Transverse colon (tissue), 4 donors: ENCODE results near the gene IGSF21. TPM values are rescaled to one million over a fixed set of nuclear protein-coding genes. Genes with fewer than 3 reads are reported as not detected.

ENCODE experiments used
- DNase-seq: peaks from one replicate; pipeline ENCODE4 v3.0.0-alpha.2; 2019
- H3K27ac ChIP-seq, 4 donors: fragments of 200-600 bp; sonication (generic); 2 replicates each; pipeline ENCODE4 v1.5.1; 2016 to 2018; ENCODE audit warnings: inconsistent platforms in 4 of 4
- H3K27me3 ChIP-seq: fragments of 200-600 bp; sonication (generic); 2 replicates; pipeline ENCODE4 v1.5.1; 2017; ENCODE audit warnings: inconsistent platforms
- H3K36me3 ChIP-seq, 4 donors: fragments of 200-600 bp; sonication (generic); 2 replicates each; pipeline ENCODE4 v1.5.1; 2017 to 2019; ENCODE audit warnings: inconsistent platforms in 4 of 4
- H3K4me1 ChIP-seq, 4 donors: fragments of 200-600 bp; sonication (generic); 2 replicates each; pipeline ENCODE4 v1.5.1; 2017 to 2020; ENCODE audit warnings: inconsistent platforms in 4 of 4
- H3K4me3 ChIP-seq, 4 donors: fragments of 200-600 bp; sonication (generic); 1 replicate in 1 of 4; 2 replicates in 3 of 4; pipeline versions ENCODE4 v1.5.1 to v1.6.1; 2017 to 2019; ENCODE audit warnings: inconsistent platforms in 4 of 4
- H3K9me3 ChIP-seq, 2 donors: fragments of 200-600 bp; sonication (generic); 2 replicates each; pipeline ENCODE4 v1.5.1; 2017 to 2019; ENCODE audit warnings: inconsistent platforms in 2 of 2
- EP300 ChIP-seq: sonication (generic); formaldehyde crosslinking; IDR thresholded peaks from one replicate; pipeline ENCODE4 v1.6.1; 2017; ENCODE audit warnings: antibody characterized with exemption, low read depth
- POLR2A ChIP-seq: fragments of 450-650 bp; IDR thresholded peaks from one replicate; pipeline ENCODE4 v1.6.1; 2016; ENCODE audit warnings: antibody characterized with exemption, mild to moderate bottlenecking, moderate library complexity
- POLR2AphosphoS5 ChIP-seq, 3 donors: sonication (generic); formaldehyde crosslinking; IDR thresholded peaks; one replicate each; pipeline ENCODE4 v1.6.1; 2016; ENCODE audit warnings: antibody characterized with exemption in 3 of 3
- WGBS, 2 donors: methylation state at CpG; one replicate each; pipeline ENCODE4 v1.1.5; 2018; ENCODE audit warnings: low coverage in 1 of 2; 5-methylcytosine and 5-hydroxymethylcytosine counted together
- in situ Hi-C, 4 donors: fragments of 200-750 bp; cut with MboI; loops; one replicate each; pipeline versions ENCODE4 v1.15.0 to v1.15.1; 2017; ENCODE audit warnings: low sequenced_read_pairs in 3 of 4, low pct_ligation_motif_present in 1 of 4, low pct_unique_long_range_greater_than_20kb in 1 of 4
- intact Hi-C: fragments of 100-400 bp; cut with DNase I; formaldehyde crosslinking; loops from one replicate; pipeline ENCODE4 v1.15.1; 2023; ENCODE audit warnings: low total_unique reads
- total RNA-seq, 4 donors: library from RNA; depleted of rRNA; stranded (reverse); fragments of >200 nt; gene quantifications; one replicate each; pipeline ENCODE4 v1.1.0, GENCODE V29; 2016
- TF ChIP-seq, protein P1 (sequence below), 5 experiments: fragments of 200-600 bp in 3 of 5; fragments of 450-650 bp in 2 of 5; sonication (generic) in 3 of 5; IDR thresholded peaks; 1 replicate in 2 of 5; 2 replicates in 3 of 5; pipeline ENCODE4 v1.5.1; 2016 to 2017; ENCODE audit warnings: antibody characterized with exemption in 5 of 5, inconsistent platforms in 3 of 5, mild to moderate bottlenecking in 2 of 5, moderate library complexity in 1 of 5

The IGSF21 gene
- total RNA-seq, 4 donors from 2014 or later: 1.1 to 6.8 (median 1.6) TPM; not detected in 1

DNA sequence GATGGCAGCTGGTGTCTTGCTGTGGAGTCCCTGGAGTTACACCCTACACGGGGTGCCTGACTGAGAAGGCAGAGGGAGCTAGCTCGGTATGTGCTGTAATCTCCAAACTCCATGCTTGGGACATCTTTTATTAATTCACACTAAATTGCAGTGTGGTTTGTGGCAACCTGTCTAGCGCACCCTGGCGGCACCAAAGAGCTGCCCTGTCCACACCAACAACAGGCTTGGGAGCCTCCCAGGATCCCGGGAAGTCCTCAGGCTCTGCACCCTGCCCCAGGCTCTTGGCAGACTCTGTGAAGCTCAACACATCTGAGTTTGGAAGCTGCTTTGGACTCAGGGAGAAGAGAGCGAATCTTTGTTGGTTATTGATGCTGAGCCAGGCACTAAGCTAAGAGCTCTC is 138.9 kb downstream of the IGSF21 start:
- Histone ChIP-seq H3K27me3 (no peaks in the 10 kb centered on the region), H3K4me3 (no peak overlapping the region), H3K9me3 (peaks cover 0 to 2% of the 10 kb centered on the region in 2 donors), H3K36me3 (no peaks in the 10 kb centered on the region), H3K4me1 (peaks cover 0 to under 1% (median 0%) of the 10 kb centered on the region in 4 donors), H3K27ac (no peak overlapping the region)
- 70 to 78% methylated on average over 2 to 6 of the region's 6 CpGs for WGBS, 2 donors
- TF ChIP-seq POLR2A (no peak), EP300 (no peak), POLR2AphosphoS5 (IDR thresholded peaks at IDR 0.05) (no peak)
- TF ChIP-seq, protein P1, sequence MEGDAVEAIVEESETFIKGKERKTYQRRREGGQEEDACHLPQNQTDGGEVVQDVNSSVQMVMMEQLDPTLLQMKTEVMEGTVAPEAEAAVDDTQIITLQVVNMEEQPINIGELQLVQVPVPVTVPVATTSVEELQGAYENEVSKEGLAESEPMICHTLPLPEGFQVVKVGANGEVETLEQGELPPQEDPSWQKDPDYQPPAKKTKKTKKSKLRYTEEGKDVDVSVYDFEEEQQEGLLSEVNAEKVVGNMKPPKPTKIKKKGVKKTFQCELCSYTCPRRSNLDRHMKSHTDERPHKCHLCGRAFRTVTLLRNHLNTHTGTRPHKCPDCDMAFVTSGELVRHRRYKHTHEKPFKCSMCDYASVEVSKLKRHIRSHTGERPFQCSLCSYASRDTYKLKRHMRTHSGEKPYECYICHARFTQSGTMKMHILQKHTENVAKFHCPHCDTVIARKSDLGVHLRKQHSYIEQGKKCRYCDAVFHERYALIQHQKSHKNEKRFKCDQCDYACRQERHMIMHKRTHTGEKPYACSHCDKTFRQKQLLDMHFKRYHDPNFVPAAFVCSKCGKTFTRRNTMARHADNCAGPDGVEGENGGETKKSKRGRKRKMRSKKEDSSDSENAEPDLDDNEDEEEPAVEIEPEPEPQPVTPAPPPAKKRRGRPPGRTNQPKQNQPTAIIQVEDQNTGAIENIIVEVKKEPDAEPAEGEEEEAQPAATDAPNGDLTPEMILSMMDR (IDR thresholded peaks at IDR 0.05): no peak
- no peak for DNase-seq
- in situ Hi-C loops: no loop called here
- intact Hi-C loops: no loop called here

DNA sequence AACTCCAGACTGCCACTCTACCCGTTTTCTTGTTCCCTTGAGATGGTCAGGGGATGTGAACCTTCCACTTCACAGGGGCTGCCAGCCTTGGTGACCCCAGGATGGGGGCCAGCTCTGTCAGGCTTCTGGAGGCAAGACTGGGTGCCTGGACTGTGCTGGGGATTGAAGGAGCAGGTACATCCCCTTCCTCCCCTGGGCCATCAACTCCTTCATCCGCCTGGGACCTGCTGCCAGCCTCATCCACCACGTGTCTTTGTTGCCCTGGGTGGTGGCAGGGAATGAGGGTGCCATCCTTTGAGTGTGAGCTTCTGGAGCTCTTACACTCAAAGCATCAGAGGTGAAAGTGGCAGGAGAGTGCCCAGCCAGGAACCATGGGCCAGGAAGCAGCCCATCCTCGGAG is 139.6 kb downstream of the IGSF21 start:
- no peaks in the 10 kb centered on the region for H3K36me3 ChIP-seq
- in situ Hi-C loops (no loop called here), intact Hi-C loops (no loop called here)
- H3K4me3 ChIP-seq: no peak overlapping the region
- H3K27me3 ChIP-seq: no peaks in the 10 kb centered on the region
- TF ChIP-seq POLR2AphosphoS5 (IDR thresholded peaks at IDR 0.05) (no peak), POLR2A (no peak), EP300 (no peak)
- TF ChIP-seq, protein P1 (IDR thresholded peaks at IDR 0.05): no peak
- H3K9me3 ChIP-seq: peaks cover 0 to 5% of the 10 kb centered on the region in 2 donors
- no peak overlapping the region for H3K27ac ChIP-seq
- no peaks in the 10 kb centered on the region for H3K4me1 ChIP-seq
- WGBS, 2 donors: 38 to 53% methylated on average over 1 to 4 of the region's 4 CpGs
- DNase-seq: no peak

DNA sequence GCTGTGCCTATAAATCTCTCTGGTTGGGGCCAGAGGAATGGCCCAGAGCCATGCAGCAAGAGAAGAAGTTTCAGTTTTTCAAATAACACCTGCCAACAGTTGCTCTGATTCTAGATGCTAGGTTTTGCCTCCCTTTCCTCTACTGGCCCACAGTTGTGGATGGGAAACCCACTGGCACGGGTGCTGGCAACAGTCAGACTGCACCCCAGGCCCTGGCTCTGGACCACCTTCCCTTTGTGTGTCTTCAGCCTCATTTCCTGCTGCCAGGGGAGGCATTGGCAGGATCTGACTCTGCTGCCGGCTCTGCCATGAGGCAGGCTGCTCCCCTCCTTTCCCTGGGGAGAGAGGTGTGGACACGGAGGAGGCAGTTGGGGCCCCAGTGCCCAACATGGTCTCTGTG is 142.0 kb downstream of the IGSF21 start:
- WGBS, 2 donors: 54% methylated on average over 3 of the region's 3 CpGs; no CpG with 5 or more reads in 1 of the 2 donors
- Histone ChIP-seq H3K36me3 (no peaks in the 10 kb centered on the region), H3K4me3 (no peak overlapping the region), H3K27me3 (no peaks in the 10 kb centered on the region), H3K27ac (no peak overlapping the region), H3K9me3 (peaks cover 0 to 5% of the 10 kb centered on the region in 2 donors), H3K4me1 (no peaks in the 10 kb centered on the region)
- TF ChIP-seq POLR2A: no peak
- no peak for TF ChIP-seq EP300
- intact Hi-C loops (no loop called here), in situ Hi-C loops (no loop called here)
- no peak for DNase-seq

DNA sequence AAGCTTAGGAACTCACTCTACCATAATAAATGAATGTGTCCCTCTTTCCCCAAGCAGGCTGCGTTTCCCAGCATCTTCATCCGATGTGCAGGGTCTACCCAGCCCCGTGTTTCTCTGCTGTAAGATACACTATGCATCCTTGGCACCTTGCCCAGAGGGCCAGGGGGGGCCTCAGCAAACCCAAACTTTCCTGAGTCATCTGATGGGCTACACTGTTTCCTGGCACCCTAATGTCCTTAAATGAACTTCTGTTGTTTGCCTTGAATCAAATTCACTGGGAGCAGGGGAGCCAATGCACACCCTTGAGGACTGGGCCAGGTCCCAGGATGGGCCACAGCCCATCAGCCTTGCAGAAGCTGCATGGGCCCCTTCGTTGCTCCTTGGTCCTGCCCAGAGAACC is 145.5 kb downstream of the IGSF21 start:
- no peak for DNase-seq
- no peaks in the 10 kb centered on the region for H3K36me3 ChIP-seq
- in situ Hi-C loops: no loop called here
- no peak overlapping the region for H3K4me3 ChIP-seq
- 54% methylated on average over 4 of the region's 4 CpGs; no CpG with 5 or more reads in 1 of the 2 donors for WGBS, 2 donors
- H3K4me1 ChIP-seq: no peaks in the 10 kb centered on the region
- no peak overlapping the region for H3K27ac ChIP-seq
- intact Hi-C loops: no loop called here
- H3K9me3 ChIP-seq: peaks cover 0 to 5% of the 10 kb centered on the region in 2 donors
- TF ChIP-seq, protein P1 (IDR thresholded peaks at IDR 0.05): no peak
- TF ChIP-seq POLR2AphosphoS5 (IDR thresholded peaks at IDR 0.05) (no peak), EP300 (no peak), POLR2A (no peak)
- no peaks in the 10 kb centered on the region for H3K27me3 ChIP-seq
